ENCODE measurements around the gene SLC1A2. TPM values are rescaled to one million over a fixed set of nuclear protein-coding genes. Genes with fewer than 3 reads are reported as not detected.

The SLC1A2 gene
- total RNA-seq, 1 donor from 2014 or later, result not detected

DNA sequence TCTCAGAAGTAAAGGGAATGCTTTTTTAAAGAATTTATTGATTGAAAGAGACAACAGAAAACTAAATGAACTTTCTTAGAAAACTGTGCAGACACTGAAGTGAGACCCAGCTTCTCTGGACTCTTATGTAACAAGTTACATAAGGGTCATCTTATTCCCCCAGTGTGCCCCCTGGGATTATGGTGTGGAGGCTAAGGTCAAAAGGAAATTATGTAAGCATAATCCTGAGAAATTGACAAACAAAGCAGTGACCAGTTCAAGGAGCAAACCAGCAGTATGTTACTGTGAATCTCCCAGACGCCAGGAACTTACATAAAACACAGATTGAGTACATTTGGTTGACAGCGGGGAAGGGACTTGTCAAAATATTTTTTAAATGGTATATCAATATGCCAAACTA lies 78.6 kb downstream of the SLC1A2 start:
- DNase-seq (ENCODE audit: low read depth), result no peak
- H3K36me3 ChIP-seq (ENCODE audit: control insufficient read depth, insufficient read depth, low read length), result no peaks in the 10 kb centered on the region
- TF ChIP-seq, protein P1, sequence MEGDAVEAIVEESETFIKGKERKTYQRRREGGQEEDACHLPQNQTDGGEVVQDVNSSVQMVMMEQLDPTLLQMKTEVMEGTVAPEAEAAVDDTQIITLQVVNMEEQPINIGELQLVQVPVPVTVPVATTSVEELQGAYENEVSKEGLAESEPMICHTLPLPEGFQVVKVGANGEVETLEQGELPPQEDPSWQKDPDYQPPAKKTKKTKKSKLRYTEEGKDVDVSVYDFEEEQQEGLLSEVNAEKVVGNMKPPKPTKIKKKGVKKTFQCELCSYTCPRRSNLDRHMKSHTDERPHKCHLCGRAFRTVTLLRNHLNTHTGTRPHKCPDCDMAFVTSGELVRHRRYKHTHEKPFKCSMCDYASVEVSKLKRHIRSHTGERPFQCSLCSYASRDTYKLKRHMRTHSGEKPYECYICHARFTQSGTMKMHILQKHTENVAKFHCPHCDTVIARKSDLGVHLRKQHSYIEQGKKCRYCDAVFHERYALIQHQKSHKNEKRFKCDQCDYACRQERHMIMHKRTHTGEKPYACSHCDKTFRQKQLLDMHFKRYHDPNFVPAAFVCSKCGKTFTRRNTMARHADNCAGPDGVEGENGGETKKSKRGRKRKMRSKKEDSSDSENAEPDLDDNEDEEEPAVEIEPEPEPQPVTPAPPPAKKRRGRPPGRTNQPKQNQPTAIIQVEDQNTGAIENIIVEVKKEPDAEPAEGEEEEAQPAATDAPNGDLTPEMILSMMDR (IDR thresholded peaks at IDR 0.05; ENCODE audit: insufficient read depth, low read length, poor library complexity, severe bottlenecking), result no peak
- H3K4me3 ChIP-seq (ENCODE audit: low read depth, low read length), result no peak overlapping the region
- H3K27me3 ChIP-seq (ENCODE audit: control insufficient read depth, insufficient read depth, low read length), result no peaks in the 10 kb centered on the region

DNA sequence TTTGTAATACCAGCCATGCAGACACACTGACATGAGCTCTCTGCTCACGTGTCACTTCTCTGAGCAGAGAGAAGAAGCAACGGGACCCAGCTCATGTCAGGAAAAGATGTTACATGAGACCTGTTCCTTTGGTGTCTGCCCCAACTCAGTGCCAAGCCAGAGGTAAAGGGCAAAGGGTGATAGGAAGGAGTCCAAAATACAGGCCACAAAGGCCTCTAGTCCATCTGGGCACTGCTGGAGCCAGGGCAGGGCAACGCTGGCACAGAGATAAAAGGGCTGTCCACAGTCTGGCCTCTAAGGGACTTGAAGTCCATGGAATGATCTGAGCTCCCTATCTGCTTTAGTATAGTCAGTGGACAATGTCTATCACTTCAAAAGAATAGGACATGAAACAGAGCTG lies 79.3 kb downstream of the SLC1A2 start:
- TF ChIP-seq, protein P1 (IDR thresholded peaks at IDR 0.05; ENCODE audit: insufficient read depth, low read length, poor library complexity, severe bottlenecking), result no peak

DNA sequence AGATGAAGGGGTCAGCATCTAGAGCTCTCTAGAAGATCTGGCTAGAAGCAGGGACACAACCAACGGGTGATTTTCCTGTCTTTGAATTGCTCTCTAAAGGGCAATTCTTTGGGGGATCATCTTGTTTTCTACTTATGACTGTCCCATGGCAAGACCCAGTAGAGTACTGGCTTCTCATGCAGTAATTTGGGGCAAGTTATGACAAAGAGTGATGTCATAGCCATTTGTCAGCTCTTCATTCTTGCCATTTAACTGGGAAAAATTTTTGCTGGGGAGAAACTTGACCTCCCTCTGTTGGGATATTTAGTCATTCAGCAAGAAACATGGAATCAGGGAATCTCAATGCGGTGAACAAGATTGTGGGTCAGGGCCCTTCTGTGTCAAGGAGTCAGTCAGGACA lies 80.4 kb downstream of the SLC1A2 start:
- H3K4me3 ChIP-seq (ENCODE audit: low read depth, low read length), result no peak overlapping the region
- TF ChIP-seq, protein P1 (IDR thresholded peaks at IDR 0.05; ENCODE audit: insufficient read depth, low read length, poor library complexity, severe bottlenecking), result no peak
- no peak for DNase-seq (ENCODE audit: low read depth)
- no peaks in the 10 kb centered on the region for H3K36me3 ChIP-seq (ENCODE audit: control insufficient read depth, insufficient read depth, low read length)
- no peaks in the 10 kb centered on the region for H3K27me3 ChIP-seq (ENCODE audit: control insufficient read depth, insufficient read depth, low read length)

More for the DNA sequence above, 79.3 kb downstream of the SLC1A2 start:
- Histone ChIP-seq H3K36me3 (ENCODE audit: control insufficient read depth, insufficient read depth, low read length) (no peaks in the 10 kb centered on the region), H3K27me3 (ENCODE audit: control insufficient read depth, insufficient read depth, low read length) (no peaks in the 10 kb centered on the region), H3K4me3 (ENCODE audit: low read depth, low read length) (no peak overlapping the region)
- no peak for DNase-seq (ENCODE audit: low read depth)

DNA sequence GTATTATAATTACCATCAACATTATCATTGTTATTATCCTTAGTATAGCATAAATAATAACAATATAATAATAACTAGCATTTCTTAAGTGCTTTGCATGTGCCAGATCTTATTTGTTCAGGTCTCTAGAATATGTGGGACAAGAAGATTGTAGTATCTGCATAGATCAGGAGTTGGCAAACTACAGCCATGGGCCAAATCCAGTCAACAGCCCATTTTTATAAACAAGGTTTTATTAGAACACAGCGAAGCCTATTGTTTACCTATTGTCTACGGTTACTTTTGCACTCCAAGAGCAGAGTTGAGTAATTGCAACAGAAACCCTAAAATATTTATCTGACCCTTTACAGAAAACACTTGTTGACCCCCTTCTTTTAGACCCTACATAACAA lies 81.4 kb downstream of the SLC1A2 start:
- DNase-seq (ENCODE audit: low read depth), result no peak
- H3K4me3 ChIP-seq (ENCODE audit: low read depth, low read length), result no peak overlapping the region
- no peaks in the 10 kb centered on the region for H3K27me3 ChIP-seq (ENCODE audit: control insufficient read depth, insufficient read depth, low read length)
- TF ChIP-seq, protein P1 (IDR thresholded peaks at IDR 0.05; ENCODE audit: insufficient read depth, low read length, poor library complexity, severe bottlenecking), result no peak
- no peaks in the 10 kb centered on the region for H3K36me3 ChIP-seq (ENCODE audit: control insufficient read depth, insufficient read depth, low read length)

DNA sequence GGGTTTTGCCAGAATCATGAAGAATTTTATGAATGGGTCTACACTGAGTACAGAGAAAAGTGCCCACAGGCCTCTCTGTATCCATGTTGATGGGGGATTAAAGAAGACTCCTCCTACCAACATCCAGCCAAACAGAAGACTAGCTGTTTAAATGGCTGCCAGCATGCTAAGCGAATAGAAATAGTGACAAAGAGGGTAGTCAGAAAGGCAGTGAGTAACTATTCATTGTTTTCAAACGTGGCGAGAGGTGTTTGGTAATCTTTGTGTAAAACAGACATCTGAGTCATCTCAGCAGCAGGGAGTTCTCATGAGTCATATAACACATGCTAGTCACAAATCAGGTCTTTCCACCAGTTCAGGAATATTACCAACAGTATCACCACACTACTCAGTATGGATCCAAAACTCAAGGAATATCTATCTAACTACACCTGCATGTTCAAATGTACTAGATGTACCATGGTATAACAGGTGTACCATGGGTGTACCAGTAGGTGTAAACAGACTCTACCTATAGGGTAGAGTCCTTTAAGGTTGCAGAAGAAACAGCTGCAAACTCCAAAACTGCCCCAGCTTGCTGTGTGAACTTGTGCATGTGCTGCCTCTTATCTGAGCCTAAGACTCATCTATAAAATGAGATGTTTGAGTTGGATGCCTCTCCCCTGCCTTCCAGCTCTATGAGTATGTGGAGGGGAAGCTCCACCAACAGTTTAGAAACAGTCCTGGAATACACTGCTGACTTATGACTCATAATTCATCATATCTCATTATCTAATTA lies 82.0 kb downstream of the SLC1A2 start:
- Histone ChIP-seq H3K27me3 (ENCODE audit: control insufficient read depth, insufficient read depth, low read length) (no peaks in the 10 kb centered on the region), H3K4me3 (ENCODE audit: low read depth, low read length) (no peak overlapping the region), H3K36me3 (ENCODE audit: control insufficient read depth, insufficient read depth, low read length) (no peaks in the 10 kb centered on the region)
- TF ChIP-seq, protein P1 (IDR thresholded peaks at IDR 0.05; ENCODE audit: insufficient read depth, low read length, poor library complexity, severe bottlenecking), result no peak
- DNase-seq (ENCODE audit: low read depth), result peak; percentile 97

DNA sequence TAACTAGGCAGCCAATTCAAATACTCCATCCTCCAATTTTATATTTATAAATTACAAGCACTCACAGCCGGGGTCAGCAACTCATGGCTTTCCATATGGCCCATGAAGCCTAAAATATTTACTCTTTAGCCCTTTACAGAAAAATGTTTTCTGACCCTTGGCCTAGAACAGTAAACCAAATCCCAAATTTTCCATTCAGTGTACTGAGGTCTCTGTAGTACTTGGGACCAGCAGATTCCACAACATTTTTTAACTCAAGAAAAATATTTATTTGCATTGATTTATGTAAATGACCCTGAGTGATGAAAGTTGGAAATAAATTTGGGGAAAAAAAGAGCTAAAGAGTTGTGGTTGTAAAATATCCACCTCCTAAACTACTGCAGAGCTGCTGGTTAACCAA lies 82.6 kb downstream of the SLC1A2 start:
- no peak for DNase-seq (ENCODE audit: low read depth)
- H3K4me3 ChIP-seq (ENCODE audit: low read depth, low read length), result no peak overlapping the region
- H3K36me3 ChIP-seq (ENCODE audit: control insufficient read depth, insufficient read depth, low read length), result no peaks in the 10 kb centered on the region
- H3K27me3 ChIP-seq (ENCODE audit: control insufficient read depth, insufficient read depth, low read length), result no peaks in the 10 kb centered on the region
- TF ChIP-seq, protein P1 (IDR thresholded peaks at IDR 0.05; ENCODE audit: insufficient read depth, low read length, poor library complexity, severe bottlenecking), result no peak
